Measurements from ENCODE around the gene HRNR. TPM values are rescaled to one million over a fixed set of nuclear protein-coding genes. Genes with fewer than 3 reads are reported as not detected.
"Not testable (repeated sequence)": the region's sequence is repeated elsewhere in the genome, so short reads cannot be mapped to it uniquely, and the experiment has no call there.

Gene HRNR
- not detected in 3 replicates for total RNA-seq

DNA sequence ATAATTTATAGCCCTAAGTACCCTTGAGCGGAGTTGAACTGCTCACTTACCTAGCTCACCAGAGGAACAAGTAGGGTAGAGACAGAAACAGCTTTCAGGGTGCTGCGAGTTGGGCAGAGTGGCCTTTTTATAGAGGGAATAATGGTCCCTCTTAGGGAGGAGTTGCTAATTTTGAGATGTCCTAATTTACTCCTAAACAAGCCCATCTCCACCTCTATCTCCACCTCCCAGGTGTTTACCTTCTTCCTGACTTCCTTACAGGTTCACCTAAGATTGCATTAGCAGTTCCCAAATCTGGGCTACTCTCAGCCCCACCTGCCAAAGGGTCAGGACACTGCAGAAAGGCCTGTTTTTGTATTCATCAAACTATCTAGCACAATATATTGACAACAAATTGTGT, at the start of gene HRNR:
TSS of gene HRNR (minus strand) at position 101 of the 400 bp plus-strand sequence. CDS start 940 bp downstream, outside the sequence.
- DNase-seq (ENCODE audit: low spot score in 2 of 2, unreplicated experiment in 2 of 2) = no peak
- H3K9me3 Mint-ChIP-seq = peaks cover 80% of the 10 kb centered on the region
- H3K27ac Mint-ChIP-seq = no peak within 1 kb of the TSS
- H3K27me3 Mint-ChIP-seq (ENCODE audit: low read depth) = no peaks in the 10 kb centered on the region
- H3K36me3 Mint-ChIP-seq = no peaks in the 10 kb centered on the region
- H3K4me1 Mint-ChIP-seq = no peaks in the 10 kb centered on the region
- TF ChIP-seq CTCF (IDR thresholded peaks at IDR 0.05; ENCODE audit: unreplicated experiment) = no peak
- no peak within 1 kb of the TSS for H3K4me3 Mint-ChIP-seq

DNA sequence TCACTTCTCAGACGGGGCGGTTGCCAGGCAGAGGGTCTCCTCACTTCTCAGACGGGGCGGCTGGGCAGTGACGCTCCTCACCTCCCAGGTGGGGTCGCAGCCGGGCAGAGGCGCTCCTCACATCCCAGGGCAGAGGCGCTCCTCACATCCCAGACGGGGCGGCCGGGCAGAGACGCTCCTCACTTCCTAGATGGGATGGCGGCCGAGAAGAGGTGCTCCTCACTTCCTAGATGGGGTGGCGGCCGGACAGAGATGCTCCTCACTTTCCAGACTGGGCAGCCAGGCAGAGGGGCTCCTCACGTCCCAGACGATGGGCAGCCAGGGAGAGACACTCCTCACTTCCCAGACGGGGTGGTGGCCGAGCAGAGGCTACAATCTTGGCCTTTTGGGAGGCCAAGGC, 32.4 kb upstream of the HRNR start:
- DNase-seq (ENCODE audit: low spot score in 2 of 2, unreplicated experiment in 2 of 2); H3K4me3 Mint-ChIP-seq; H3K27ac Mint-ChIP-seq; H3K36me3 Mint-ChIP-seq; H3K4me1 Mint-ChIP-seq; H3K27me3 Mint-ChIP-seq (ENCODE audit: low read depth): not testable (repeated sequence)
- H3K9me3 Mint-ChIP-seq = peaks cover 60% of the 10 kb centered on the region

- TF ChIP-seq CTCF (IDR thresholded peaks at IDR 0.05; ENCODE audit: unreplicated experiment) = no peak
- Mint-ChIP-seq H3K27ac (no peak overlapping the region), H3K36me3 (no peaks in the 10 kb centered on the region), H3K4me1 (no peaks in the 10 kb centered on the region), H3K27me3 (ENCODE audit: low read depth) (no peaks in the 10 kb centered on the region), H3K9me3 (peaks cover 62% of the 10 kb centered on the region), H3K4me3 (no peak overlapping the region)
- DNase-seq (ENCODE audit: low spot score in 2 of 2, unreplicated experiment in 2 of 2) = no peak
These were observed 28.2 kb upstream of the HRNR start for GRCh38 chr1:152252157-152252556.

GRCh38 chr1:152251391-152251790, 27.4 kb upstream of the HRNR start:
- Mint-ChIP-seq H3K4me3 (no peak overlapping the region), H3K27ac (no peak overlapping the region), H3K27me3 (ENCODE audit: low read depth) (no peaks in the 10 kb centered on the region), H3K36me3 (no peaks in the 10 kb centered on the region), H3K4me1 (no peaks in the 10 kb centered on the region), H3K9me3 (peaks cover 68% of the 10 kb centered on the region)
- DNase-seq (ENCODE audit: low spot score in 2 of 2, unreplicated experiment in 2 of 2) = no peak
- no peak for TF ChIP-seq CTCF (IDR thresholded peaks at IDR 0.05; ENCODE audit: unreplicated experiment)

GRCh38 chr1:152247316-152247715, 23.3 kb upstream of the HRNR start:
- no peaks in the 10 kb centered on the region for H3K36me3 Mint-ChIP-seq
- no peak overlapping the region for H3K27ac Mint-ChIP-seq
- no peaks in the 10 kb centered on the region for H3K27me3 Mint-ChIP-seq (ENCODE audit: low read depth)
- H3K4me1 Mint-ChIP-seq = no peaks in the 10 kb centered on the region
- DNase-seq (ENCODE audit: low spot score in 2 of 2, unreplicated experiment in 2 of 2) = no peak
- no peak for TF ChIP-seq CTCF (IDR thresholded peaks at IDR 0.05; ENCODE audit: unreplicated experiment)
- peaks cover 83% of the 10 kb centered on the region for H3K9me3 Mint-ChIP-seq
- no peak overlapping the region for H3K4me3 Mint-ChIP-seq

GRCh38 chr1:152244576-152245273, 20.7 kb upstream of the HRNR start:
- TF ChIP-seq CTCF (IDR thresholded peaks at IDR 0.05; ENCODE audit: unreplicated experiment) = no peak
- no peaks in the 10 kb centered on the region for H3K4me1 Mint-ChIP-seq
- H3K4me3 Mint-ChIP-seq = no peak overlapping the region
- H3K27ac Mint-ChIP-seq = no peak overlapping the region
- no peaks in the 10 kb centered on the region for H3K27me3 Mint-ChIP-seq (ENCODE audit: low read depth)
- no peaks in the 10 kb centered on the region for H3K36me3 Mint-ChIP-seq
- DNase-seq (ENCODE audit: low spot score in 2 of 2, unreplicated experiment in 2 of 2) = no peak
- peaks cover 85% of the 10 kb centered on the region for H3K9me3 Mint-ChIP-seq

Data from mesothelial cell of epicardium (in vitro differentiated cells).